KMS-11 (cell line): ENCODE results near the gene AIP.

Experiments
- H2AFZ ChIP-seq: fragments of 200-600 bp; sonication (generic); 2 replicates; pipeline ENCODE4 v1.6.1; 2016; ENCODE audit warnings: antibody characterized with exemption, mixed run types, low read depth
- H3K27ac ChIP-seq: fragments of 200-600 bp; sonication (generic); 2 replicates; pipeline ENCODE4 v1.6.1; 2016; ENCODE audit warnings: mild to moderate bottlenecking, mixed run types
- H3K27me3 ChIP-seq: fragments of 200-600 bp; sonication (generic); 2 replicates; pipeline ENCODE4 v1.6.1; 2017; ENCODE audit warnings: mild to moderate bottlenecking, low read depth, mixed run types, moderate library complexity; ENCODE audit not compliant: insufficient read depth
- H3K36me3 ChIP-seq: fragments of 200-600 bp; sonication (generic); 2 replicates; pipeline ENCODE4 v1.6.1; 2017; ENCODE audit warnings: mild to moderate bottlenecking, mixed run types; ENCODE audit not compliant: insufficient read depth
- H3K4me1 ChIP-seq: fragments of 200-600 bp; sonication (generic); 2 replicates; pipeline ENCODE4 v1.6.1; 2016; ENCODE audit warnings: mild to moderate bottlenecking, low read depth, mixed run types; ENCODE audit not compliant: poor library complexity, severe bottlenecking
- H3K4me2 ChIP-seq: fragments of 200-600 bp; sonication (generic); 2 replicates; pipeline ENCODE4 v1.7.0; 2016; ENCODE audit warnings: mild to moderate bottlenecking, mixed run types
- H3K4me3 ChIP-seq: fragments of 200-600 bp; sonication (generic); IDR thresholded peaks from 2 replicates; pipeline ENCODE4 v1.6.1; 2017; ENCODE audit warnings: low read depth, low read length, mixed read lengths; ENCODE audit not compliant: insufficient read depth
- H3K79me2 ChIP-seq: fragments of 200-600 bp; sonication (generic); 2 replicates; pipeline ENCODE4 v1.6.1; 2016; ENCODE audit warnings: low read depth, mixed run types; ENCODE audit not compliant: insufficient read depth
- H3K9ac ChIP-seq: fragments of 200-600 bp; sonication (generic); 2 replicates; pipeline ENCODE4 v1.6.1; 2016; ENCODE audit warnings: mild to moderate bottlenecking, mixed run types
- H4K20me1 ChIP-seq: fragments of 200-600 bp; sonication (generic); 2 replicates; pipeline ENCODE4 v1.6.1; 2016; ENCODE audit warnings: mild to moderate bottlenecking, mixed run types; ENCODE audit not compliant: insufficient read depth
- CTCF ChIP-seq: fragments of 200-600 bp; sonication (generic); conservative IDR thresholded peaks from 2 replicates; pipeline ENCODE4 v1.6.1; 2017; ENCODE audit warnings: low read depth, mild to moderate bottlenecking, antibody characterized with exemption, low read length, moderate library complexity, mixed read lengths

Gene AIP

GRCh38 chr11:67441731-67442351, 41.0 kb upstream of the AIP start:
- Histone ChIP-seq H3K79me2 (no peaks in the 10 kb centered on the region), H3K36me3 (no peaks in the 10 kb centered on the region), H3K4me3 (no peak overlapping the region), H3K4me2 (no peak overlapping the region), H3K4me1 (no peaks in the 10 kb centered on the region), H3K27me3 (peaks cover 16% of the 10 kb centered on the region), H2AFZ (no peak overlapping the region), H3K9ac (no peak overlapping the region), H4K20me1 (no peaks in the 10 kb centered on the region), H3K27ac (no peak overlapping the region)
- TF ChIP-seq CTCF = no peak

GRCh38 chr11:67442504-67443404, 40.1 kb upstream of the AIP start:
- H3K9ac ChIP-seq = no peak overlapping the region
- TF ChIP-seq CTCF = no peak
- no peaks in the 10 kb centered on the region for H3K36me3 ChIP-seq
- H3K27me3 ChIP-seq = peaks cover 25% of the 10 kb centered on the region
- H3K4me1 ChIP-seq = no peaks in the 10 kb centered on the region
- no peak overlapping the region for H2AFZ ChIP-seq
- no peak overlapping the region for H3K4me2 ChIP-seq
- H3K27ac ChIP-seq = no peak overlapping the region
- H4K20me1 ChIP-seq = no peaks in the 10 kb centered on the region
- no peaks in the 10 kb centered on the region for H3K79me2 ChIP-seq
- H3K4me3 ChIP-seq = no peak overlapping the region

DNA sequence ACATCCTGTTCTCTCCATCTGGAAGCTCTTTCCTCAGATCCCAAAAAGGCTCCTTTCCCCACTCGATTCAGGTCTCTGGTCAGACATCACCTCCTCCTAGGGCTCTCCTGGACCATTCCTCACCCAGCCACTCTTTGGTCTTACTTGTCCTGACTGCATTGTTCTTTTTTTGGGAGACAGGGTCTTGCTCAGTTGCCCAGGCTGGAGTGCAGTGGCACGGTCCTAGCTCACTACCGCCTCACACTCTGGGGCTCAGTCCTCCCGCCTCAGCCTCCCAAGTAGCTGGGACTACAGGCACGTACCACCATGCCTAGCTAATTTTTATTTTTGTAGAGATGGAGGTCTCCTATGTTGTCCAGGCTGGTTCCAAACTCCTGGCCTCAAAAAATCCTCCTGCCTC, 37.3 kb upstream of the AIP start:
- Histone ChIP-seq H3K4me1 (no peaks in the 10 kb centered on the region), H3K4me2 (no peak overlapping the region), H3K27me3 (peaks cover 30% of the 10 kb centered on the region), H4K20me1 (no peaks in the 10 kb centered on the region), H2AFZ (no peak overlapping the region), H3K27ac (no peak overlapping the region), H3K36me3 (no peaks in the 10 kb centered on the region), H3K4me3 (no peak overlapping the region), H3K79me2 (no peaks in the 10 kb centered on the region), H3K9ac (no peak overlapping the region)
- TF ChIP-seq CTCF = no peak

- no peak overlapping the region for H3K9ac ChIP-seq
- H4K20me1 ChIP-seq = no peaks in the 10 kb centered on the region
- H2AFZ ChIP-seq = no peak overlapping the region
- peaks cover 30% of the 10 kb centered on the region for H3K27me3 ChIP-seq
- no peak overlapping the region for H3K27ac ChIP-seq
- H3K4me1 ChIP-seq = no peaks in the 10 kb centered on the region
- H3K4me2 ChIP-seq = no peak overlapping the region
- H3K36me3 ChIP-seq = no peaks in the 10 kb centered on the region
- H3K4me3 ChIP-seq = no peak overlapping the region
- no peak for TF ChIP-seq CTCF
- H3K79me2 ChIP-seq = no peaks in the 10 kb centered on the region
These were observed 34.6 kb upstream of the AIP start for GRCh38 chr11:67448220-67448609.
